Measurements from ENCODE around the gene WDR70.
"Not testable (repeated sequence)": the region's sequence is repeated elsewhere in the genome, so short reads cannot be mapped to it uniquely, and the experiment has no call there.

Gene WDR70

DNA sequence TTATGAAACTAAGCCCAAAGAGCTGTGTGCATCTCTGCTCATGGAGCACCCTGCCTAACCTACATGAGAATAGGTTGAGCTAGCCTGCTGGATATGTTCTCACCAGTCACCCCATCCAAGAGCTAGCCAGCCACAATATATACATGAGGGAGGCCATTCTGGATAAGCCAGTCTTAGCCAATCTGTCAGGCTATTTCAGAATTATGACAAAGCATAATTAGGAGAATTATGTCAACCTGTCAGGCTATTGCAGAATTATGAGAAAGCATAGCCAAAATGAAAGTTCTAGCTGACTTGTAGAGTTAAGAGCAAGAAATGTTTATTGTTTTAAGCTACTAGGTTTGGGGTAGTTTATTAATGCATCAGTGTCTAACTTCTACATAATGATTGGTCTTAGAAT lies 189.8 kb downstream of the WDR70 start:
- Histone ChIP-seq H3K36me3 (ENCODE audit: control insufficient read depth, insufficient read depth, low read length) (no peaks in the 10 kb centered on the region), H3K27me3 (ENCODE audit: control insufficient read depth, insufficient read depth, low read length) (no peaks in the 10 kb centered on the region), H3K27ac (ENCODE audit: low read depth, low read length) (no peak overlapping the region), H3K9ac (ENCODE audit: low read length) (no peak overlapping the region), H3K4me3 (ENCODE audit: low read length) (no peak overlapping the region), H3K4me1 (ENCODE audit: control insufficient read depth, insufficient read depth, low read length) (no peaks in the 10 kb centered on the region)

GRCh38 chr5:37569466-37569865 lies 190.3 kb downstream of the WDR70 start:
- H3K27me3 ChIP-seq (ENCODE audit: control insufficient read depth, insufficient read depth, low read length): no peaks in the 10 kb centered on the region
- no peaks in the 10 kb centered on the region for H3K4me1 ChIP-seq (ENCODE audit: control insufficient read depth, insufficient read depth, low read length)
- no peak overlapping the region for H3K4me3 ChIP-seq (ENCODE audit: low read length)
- no peak overlapping the region for H3K9ac ChIP-seq (ENCODE audit: low read length)
- H3K27ac ChIP-seq (ENCODE audit: low read depth, low read length): no peak overlapping the region
- no peaks in the 10 kb centered on the region for H3K36me3 ChIP-seq (ENCODE audit: control insufficient read depth, insufficient read depth, low read length)

GRCh38 chr5:37570597-37570996 lies 191.5 kb downstream of the WDR70 start:
- no peak overlapping the region for H3K9ac ChIP-seq (ENCODE audit: low read length)
- no peak overlapping the region for H3K4me3 ChIP-seq (ENCODE audit: low read length)
- no peak overlapping the region for H3K27ac ChIP-seq (ENCODE audit: low read depth, low read length)
- no peaks in the 10 kb centered on the region for H3K36me3 ChIP-seq (ENCODE audit: control insufficient read depth, insufficient read depth, low read length)
- no peaks in the 10 kb centered on the region for H3K4me1 ChIP-seq (ENCODE audit: control insufficient read depth, insufficient read depth, low read length)
- H3K27me3 ChIP-seq (ENCODE audit: control insufficient read depth, insufficient read depth, low read length): no peaks in the 10 kb centered on the region

DNA sequence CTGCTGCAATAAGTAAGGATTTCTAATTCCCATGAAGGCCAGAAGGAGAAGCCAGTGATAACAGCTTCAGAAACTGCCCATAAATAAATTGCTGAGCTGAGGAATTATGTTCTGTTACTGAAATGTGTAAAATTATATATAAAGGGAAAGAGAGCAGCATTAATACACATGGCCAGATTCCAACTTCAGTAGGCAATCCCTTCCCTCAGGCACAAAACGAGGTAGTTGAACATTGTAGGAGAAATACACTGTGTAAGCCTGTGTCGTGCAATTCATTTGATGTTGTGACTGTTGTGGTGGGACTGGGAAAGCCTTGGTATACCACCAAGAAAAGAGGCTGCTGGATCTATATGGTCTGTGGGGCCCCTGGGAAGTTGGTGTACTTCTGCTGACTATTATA lies 192.9 kb downstream of the WDR70 start:
- Histone ChIP-seq H3K36me3 (ENCODE audit: control insufficient read depth, insufficient read depth, low read length) (no peaks in the 10 kb centered on the region), H3K27ac (ENCODE audit: low read depth, low read length) (no peak overlapping the region), H3K4me3 (ENCODE audit: low read length) (no peak overlapping the region), H3K9ac (ENCODE audit: low read length) (no peak overlapping the region), H3K4me1 (ENCODE audit: control insufficient read depth, insufficient read depth, low read length) (no peaks in the 10 kb centered on the region), H3K27me3 (ENCODE audit: control insufficient read depth, insufficient read depth, low read length) (no peaks in the 10 kb centered on the region)

GRCh38 chr5:37575541-37576489 lies 196.7 kb downstream of the WDR70 start:
- Histone ChIP-seq H3K4me1 (ENCODE audit: control insufficient read depth, insufficient read depth, low read length) (no peaks in the 10 kb centered on the region), H3K27ac (ENCODE audit: low read depth, low read length) (no peak overlapping the region), H3K4me3 (ENCODE audit: low read length) (no peak overlapping the region), H3K27me3 (ENCODE audit: control insufficient read depth, insufficient read depth, low read length) (no peaks in the 10 kb centered on the region), H3K9ac (ENCODE audit: low read length) (no peak overlapping the region), H3K36me3 (ENCODE audit: control insufficient read depth, insufficient read depth, low read length) (no peaks in the 10 kb centered on the region)

DNA sequence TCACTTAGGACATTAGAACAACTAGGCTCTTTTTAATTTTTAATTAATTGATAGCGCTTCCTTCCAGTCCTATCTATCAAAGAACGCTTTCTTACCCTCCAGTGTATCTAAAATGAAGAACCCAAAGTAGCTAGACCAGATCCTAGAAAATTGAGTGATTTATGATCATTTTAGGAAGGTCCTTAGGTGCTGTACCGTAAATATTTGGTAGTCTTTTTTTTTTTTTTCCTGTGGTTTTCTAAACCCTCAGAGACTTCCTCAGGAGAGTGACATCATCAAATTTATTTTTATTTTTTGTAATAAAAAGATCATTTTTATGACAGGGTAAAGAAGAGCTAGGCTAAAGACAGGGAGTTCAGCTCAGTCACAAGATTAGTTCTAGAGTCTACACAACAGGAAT lies 197.4 kb downstream of the WDR70 start:
- Histone ChIP-seq H3K4me1 (ENCODE audit: control insufficient read depth, insufficient read depth, low read length) (no peaks in the 10 kb centered on the region), H3K27ac (ENCODE audit: low read depth, low read length) (no peak overlapping the region), H3K36me3 (ENCODE audit: control insufficient read depth, insufficient read depth, low read length) (no peaks in the 10 kb centered on the region), H3K4me3 (ENCODE audit: low read length) (no peak overlapping the region), H3K9ac (ENCODE audit: low read length) (no peak overlapping the region), H3K27me3 (ENCODE audit: control insufficient read depth, insufficient read depth, low read length) (no peaks in the 10 kb centered on the region)

DNA sequence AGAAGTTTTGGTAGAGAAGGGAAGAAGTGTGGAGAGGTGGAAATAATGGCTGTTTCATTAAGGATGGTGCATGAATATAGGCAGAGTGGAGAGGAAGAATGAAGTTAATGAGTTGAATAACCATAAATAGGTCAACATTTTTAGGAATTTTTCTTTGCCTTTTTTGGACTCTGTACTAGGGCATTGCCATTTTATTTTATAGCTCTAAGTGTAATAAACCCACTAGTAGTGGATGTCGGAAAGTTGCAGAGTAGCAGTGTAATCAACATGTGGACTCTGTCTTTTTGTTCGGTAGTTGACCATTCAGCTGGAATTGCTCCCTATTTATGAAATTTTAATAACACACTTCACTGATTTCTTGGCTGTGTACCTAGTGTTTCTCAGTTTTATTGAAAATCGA lies 199.1 kb downstream of the WDR70 start:
- Histone ChIP-seq H3K27ac (ENCODE audit: low read depth, low read length) (no peak overlapping the region), H3K27me3 (ENCODE audit: control insufficient read depth, insufficient read depth, low read length) (no peaks in the 10 kb centered on the region), H3K9ac (ENCODE audit: low read length) (no peak overlapping the region), H3K4me1 (ENCODE audit: control insufficient read depth, insufficient read depth, low read length) (no peaks in the 10 kb centered on the region), H3K4me3 (ENCODE audit: low read length) (no peak overlapping the region), H3K36me3 (ENCODE audit: control insufficient read depth, insufficient read depth, low read length) (no peaks in the 10 kb centered on the region)

GRCh38 chr5:37580106-37580505 lies 201.0 kb downstream of the WDR70 start:
- H3K9ac ChIP-seq (ENCODE audit: low read length): no peak overlapping the region
- H3K27ac ChIP-seq (ENCODE audit: low read depth, low read length): no peak overlapping the region
- no peak overlapping the region for H3K4me3 ChIP-seq (ENCODE audit: low read length)
- no peaks in the 10 kb centered on the region for H3K4me1 ChIP-seq (ENCODE audit: control insufficient read depth, insufficient read depth, low read length)
- no peaks in the 10 kb centered on the region for H3K27me3 ChIP-seq (ENCODE audit: control insufficient read depth, insufficient read depth, low read length)
- H3K36me3 ChIP-seq (ENCODE audit: control insufficient read depth, insufficient read depth, low read length): no peaks in the 10 kb centered on the region

DNA sequence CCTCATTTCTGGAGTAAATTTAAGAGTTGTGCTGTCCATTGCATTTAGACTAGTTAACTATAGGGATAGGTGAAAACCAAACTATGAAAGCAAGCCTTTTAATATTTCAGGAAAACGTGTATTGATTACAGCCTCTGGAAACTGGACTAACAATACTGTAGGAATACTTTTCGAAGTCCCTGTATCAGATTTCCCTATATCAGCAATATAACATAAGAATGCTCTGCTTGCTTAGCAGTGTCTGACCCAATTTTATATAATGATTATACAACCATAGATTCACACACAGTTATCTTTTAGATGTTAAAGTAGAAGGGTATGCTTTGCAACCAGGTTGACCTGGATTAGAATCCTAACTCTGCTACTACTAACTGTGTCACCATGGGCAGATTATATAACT lies 203.1 kb downstream of the WDR70 start:
- H3K27ac ChIP-seq (ENCODE audit: low read depth, low read length): no peak overlapping the region
- no peaks in the 10 kb centered on the region for H3K36me3 ChIP-seq (ENCODE audit: control insufficient read depth, insufficient read depth, low read length)
- no peak overlapping the region for H3K4me3 ChIP-seq (ENCODE audit: low read length)
- H3K4me1 ChIP-seq (ENCODE audit: control insufficient read depth, insufficient read depth, low read length): no peaks in the 10 kb centered on the region
- no peaks in the 10 kb centered on the region for H3K27me3 ChIP-seq (ENCODE audit: control insufficient read depth, insufficient read depth, low read length)
- no peak overlapping the region for H3K9ac ChIP-seq (ENCODE audit: low read length)

- not testable (repeated sequence) for H3K4me3 ChIP-seq (ENCODE audit: low read length); H3K27me3 ChIP-seq (ENCODE audit: control insufficient read depth, insufficient read depth, low read length); H3K4me1 ChIP-seq (ENCODE audit: control insufficient read depth, insufficient read depth, low read length); H3K27ac ChIP-seq (ENCODE audit: low read depth, low read length); H3K36me3 ChIP-seq (ENCODE audit: control insufficient read depth, insufficient read depth, low read length); H3K9ac ChIP-seq (ENCODE audit: low read length)
Observed at GRCh38 chr5:37593292-37593691, 214.2 kb downstream of the WDR70 start.

DNA sequence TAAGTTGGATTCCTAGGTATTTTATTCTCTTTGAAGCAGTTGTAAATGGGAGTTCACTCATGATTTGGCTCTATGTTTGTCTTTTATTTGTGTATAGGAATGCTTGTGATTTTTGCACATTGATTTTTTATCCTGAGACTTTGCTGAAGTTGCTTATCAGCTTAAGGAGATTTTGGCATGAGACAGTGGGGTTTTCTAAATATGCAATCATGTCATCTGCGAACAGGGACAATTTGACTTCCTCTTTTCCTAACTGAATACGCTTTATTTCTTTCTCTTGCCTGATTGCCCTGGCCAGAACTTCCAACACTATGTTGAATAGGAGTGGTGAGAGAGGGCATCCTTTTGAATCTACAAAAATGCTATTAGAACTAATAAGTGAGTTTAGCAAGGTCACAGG lies 215.7 kb downstream of the WDR70 start:
- not testable (repeated sequence) for H3K27me3 ChIP-seq (ENCODE audit: control insufficient read depth, insufficient read depth, low read length); H3K36me3 ChIP-seq (ENCODE audit: control insufficient read depth, insufficient read depth, low read length); H3K9ac ChIP-seq (ENCODE audit: low read length); H3K4me1 ChIP-seq (ENCODE audit: control insufficient read depth, insufficient read depth, low read length); H3K4me3 ChIP-seq (ENCODE audit: low read length); H3K27ac ChIP-seq (ENCODE audit: low read depth, low read length)

DNA sequence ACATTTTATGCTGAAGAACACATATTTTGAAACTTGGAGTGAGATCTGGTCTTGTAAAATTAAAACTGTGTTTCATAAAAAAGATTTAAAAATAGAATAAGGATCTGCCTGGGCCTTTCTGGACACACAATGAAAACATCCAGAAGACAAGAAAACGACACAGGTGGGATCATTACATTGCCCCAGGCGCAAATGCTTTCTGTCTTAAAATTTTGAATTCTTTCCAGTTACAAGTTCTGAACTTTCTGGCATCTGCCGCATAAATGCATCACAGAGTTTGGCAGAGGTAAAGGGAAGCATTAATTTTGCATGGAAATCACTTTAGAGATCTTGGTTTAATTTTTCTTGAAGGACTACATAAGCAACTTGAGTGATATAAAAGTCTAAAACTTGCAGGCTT lies 219.6 kb downstream of the WDR70 start:
- H3K36me3 ChIP-seq (ENCODE audit: control insufficient read depth, insufficient read depth, low read length): no peaks in the 10 kb centered on the region
- H3K27ac ChIP-seq (ENCODE audit: low read depth, low read length): no peak overlapping the region
- H3K9ac ChIP-seq (ENCODE audit: low read length): no peak overlapping the region
- peaks cover 2% of the 10 kb centered on the region for H3K4me1 ChIP-seq (ENCODE audit: control insufficient read depth, insufficient read depth, low read length)
- H3K4me3 ChIP-seq (ENCODE audit: low read length): no peak overlapping the region
- no peaks in the 10 kb centered on the region for H3K27me3 ChIP-seq (ENCODE audit: control insufficient read depth, insufficient read depth, low read length)

- Histone ChIP-seq H3K27ac (ENCODE audit: low read depth, low read length) (no peak overlapping the region), H3K36me3 (ENCODE audit: control insufficient read depth, insufficient read depth, low read length) (no peaks in the 10 kb centered on the region), H3K27me3 (ENCODE audit: control insufficient read depth, insufficient read depth, low read length) (no peaks in the 10 kb centered on the region), H3K9ac (ENCODE audit: low read length) (no peak overlapping the region), H3K4me1 (ENCODE audit: control insufficient read depth, insufficient read depth, low read length) (peaks cover 8% of the 10 kb centered on the region), H3K4me3 (ENCODE audit: low read length) (no peak overlapping the region)
Observed at GRCh38 chr5:37601163-37601562, 222.0 kb downstream of the WDR70 start.

All from rectal smooth muscle tissue (tissue), 1 donor.